Activated T-cell treated with anti-CD3 and anti-CD28 coated beads for 48 hours (primary cell): ENCODE results near the gene EHMT1.
A peak's percentile ranks its signal among the peaks of the same experiment; 100 is the strongest.
"Not testable (repeated sequence)": the region's sequence is repeated elsewhere in the genome, so short reads cannot be mapped to it uniquely, and the experiment has no call there.

Source experiments
- DNase-seq: peaks from one replicate; pipeline ENCODE4 v3.0.0-alpha.2; 2020; ENCODE audit warnings: low read depth

EHMT1 gene

DNA sequence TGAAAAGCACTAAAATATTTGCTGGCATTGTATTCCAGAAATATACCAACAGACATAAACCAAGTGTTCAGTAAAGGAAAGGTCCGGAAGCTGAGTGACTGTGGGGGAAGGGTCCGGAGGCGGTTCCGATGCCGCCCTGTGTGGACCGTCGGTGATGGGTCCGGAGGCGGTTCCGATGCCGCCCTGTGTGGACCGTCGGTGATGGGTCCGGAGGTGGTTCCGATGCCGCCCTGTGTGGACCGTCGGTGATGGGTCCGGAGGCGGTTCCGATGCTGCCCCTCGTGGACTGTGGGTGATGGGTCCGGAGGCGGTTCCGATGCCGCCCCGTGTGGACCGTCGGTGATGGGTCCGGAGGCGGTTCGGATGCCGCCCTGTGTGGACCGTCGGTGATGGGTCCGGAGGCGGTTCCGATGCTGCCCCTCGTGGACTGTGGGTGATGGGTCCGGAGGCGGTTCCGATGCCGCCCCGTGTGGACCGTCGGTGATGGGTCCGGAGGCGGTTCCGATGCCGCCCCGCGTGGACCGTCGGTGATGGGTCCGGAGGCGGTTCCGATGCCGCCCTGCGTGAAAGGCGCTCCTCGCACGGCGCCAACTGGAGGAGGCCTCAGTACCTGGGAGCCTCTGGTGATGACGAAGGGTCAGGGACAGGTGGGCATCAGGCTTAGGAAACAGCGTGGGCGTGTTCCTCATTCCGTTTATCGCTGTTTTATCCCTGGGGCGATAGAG is 191.1 kb downstream of the EHMT1 start:
- not testable (repeated sequence) for DNase-seq

DNA sequence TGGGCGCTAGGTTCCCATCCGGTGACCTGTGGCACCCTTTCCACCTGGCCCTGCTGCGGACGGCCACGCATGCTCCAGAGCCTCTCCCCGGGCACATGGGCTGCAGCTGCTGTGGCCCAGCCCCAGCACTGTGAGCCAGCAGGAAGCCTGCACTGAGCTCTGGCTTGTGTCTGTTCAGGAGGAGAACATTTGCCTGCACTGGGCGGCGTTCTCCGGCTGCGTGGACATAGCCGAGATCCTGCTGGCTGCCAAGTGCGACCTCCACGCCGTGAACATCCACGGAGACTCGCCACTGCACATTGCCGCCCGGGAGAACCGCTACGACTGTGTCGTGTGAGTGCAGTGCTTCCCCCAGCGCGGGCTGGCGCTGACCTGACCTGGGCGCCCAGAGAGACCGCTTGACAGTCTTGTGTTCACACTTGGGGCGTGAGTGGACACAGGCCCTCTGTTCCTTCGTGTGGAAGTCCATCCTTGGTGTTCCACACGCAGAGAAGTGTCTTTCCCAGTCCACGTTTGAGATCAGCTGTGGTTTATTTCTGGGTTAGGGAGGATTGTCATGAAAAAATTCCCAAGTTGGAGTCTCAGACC is 192.6 kb downstream of the EHMT1 start:
- DNase-seq, result no peak

DNA sequence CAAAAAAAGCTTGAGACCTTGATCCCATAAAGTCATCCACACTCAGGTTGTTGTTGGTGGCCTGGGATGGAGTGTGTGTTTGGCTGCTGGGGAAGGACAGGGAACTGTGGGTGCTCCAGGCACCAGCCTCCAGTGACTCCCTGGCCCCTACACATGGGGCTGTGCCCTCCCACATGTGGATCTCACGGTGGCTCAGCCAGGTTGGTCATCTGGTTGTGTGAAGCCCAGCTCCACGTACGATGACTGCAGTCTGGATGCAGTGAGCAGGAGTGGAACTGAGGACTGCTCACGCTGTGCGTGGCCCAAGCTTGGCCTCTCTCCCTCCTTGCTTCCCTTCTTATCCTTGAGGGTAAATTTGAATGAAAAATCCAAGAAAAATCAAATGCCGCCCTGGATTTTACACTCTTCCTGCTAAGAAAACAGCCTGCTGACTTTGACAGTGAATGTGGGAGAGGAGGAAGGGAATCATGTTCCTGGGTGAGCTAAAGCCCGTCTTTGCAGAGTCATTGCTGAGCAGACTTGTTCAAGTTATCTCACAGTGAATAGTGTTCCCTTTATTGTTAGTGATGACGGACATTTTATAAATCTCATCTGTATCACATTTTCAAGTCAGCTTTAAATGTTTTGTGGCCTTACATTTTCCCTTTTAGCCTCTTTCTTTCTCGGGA is 193.7 kb downstream of the EHMT1 start:
- DNase-seq, result no peak

- DNase-seq, result no peak
Observed at GRCh38 chr9:137813167-137813566, 194.4 kb downstream of the EHMT1 start.

DNA sequence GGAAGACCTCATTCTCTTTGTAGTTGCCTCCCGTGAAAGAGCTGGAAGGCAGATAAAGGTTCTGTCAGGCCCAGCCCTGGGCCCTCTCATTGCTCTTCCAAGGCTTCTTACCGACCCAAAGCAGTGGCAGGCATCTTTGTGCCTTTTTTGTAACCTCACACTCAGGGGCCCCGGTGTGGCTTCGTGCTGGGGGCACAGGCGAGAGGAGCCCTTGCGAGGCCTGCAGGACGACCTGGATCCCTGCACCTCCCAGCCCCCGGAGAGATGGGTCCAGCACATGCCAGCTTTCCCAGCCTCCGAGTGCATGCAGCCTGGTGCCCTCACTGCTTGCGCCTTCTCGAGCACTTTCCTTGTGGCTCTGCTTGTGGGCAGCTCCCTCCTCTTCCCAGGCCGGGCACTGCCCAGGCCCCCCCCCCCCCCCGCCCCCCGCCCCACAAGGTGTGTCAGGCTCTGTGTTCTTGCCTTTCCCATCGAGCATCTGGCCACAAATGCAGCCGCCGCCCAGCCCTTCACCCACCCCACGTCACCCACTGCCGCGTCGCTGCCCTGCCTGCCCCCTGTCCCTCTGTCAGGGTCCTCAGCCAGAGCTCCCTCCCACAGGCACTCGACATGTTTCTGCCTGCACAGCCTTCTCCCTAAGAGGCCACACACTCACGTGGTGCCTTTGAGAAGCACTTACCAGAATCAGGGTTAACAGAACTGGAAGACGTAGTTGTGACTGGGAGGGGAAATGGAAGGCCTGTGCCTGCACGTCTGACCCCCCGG is 195.0 kb downstream of the EHMT1 start:
- no peak for DNase-seq

GRCh38 chr9:137814436-137814835 is 195.6 kb downstream of the EHMT1 start:
- DNase-seq, result no peak

DNA sequence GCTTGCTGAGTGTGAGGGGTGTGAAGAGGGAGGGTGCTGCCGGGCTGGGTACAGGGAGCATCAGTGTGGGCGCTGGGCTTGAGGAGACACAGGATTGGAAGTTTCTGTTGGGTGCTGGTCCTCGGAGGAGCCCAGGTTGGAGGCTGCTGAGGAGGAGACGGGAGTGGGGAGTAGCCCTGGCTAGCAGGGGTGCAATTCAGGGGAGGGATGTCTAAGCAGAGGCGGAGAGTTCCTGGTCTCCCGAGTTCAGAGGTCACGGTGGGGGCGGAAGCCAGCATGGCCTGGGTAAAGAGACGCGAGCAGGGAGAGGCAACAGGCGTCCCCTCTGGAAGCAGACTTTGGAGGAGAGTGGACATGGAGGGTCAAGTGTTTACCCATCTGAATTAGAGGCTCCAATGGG is 196.0 kb downstream of the EHMT1 start:
- no peak for DNase-seq

DNA sequence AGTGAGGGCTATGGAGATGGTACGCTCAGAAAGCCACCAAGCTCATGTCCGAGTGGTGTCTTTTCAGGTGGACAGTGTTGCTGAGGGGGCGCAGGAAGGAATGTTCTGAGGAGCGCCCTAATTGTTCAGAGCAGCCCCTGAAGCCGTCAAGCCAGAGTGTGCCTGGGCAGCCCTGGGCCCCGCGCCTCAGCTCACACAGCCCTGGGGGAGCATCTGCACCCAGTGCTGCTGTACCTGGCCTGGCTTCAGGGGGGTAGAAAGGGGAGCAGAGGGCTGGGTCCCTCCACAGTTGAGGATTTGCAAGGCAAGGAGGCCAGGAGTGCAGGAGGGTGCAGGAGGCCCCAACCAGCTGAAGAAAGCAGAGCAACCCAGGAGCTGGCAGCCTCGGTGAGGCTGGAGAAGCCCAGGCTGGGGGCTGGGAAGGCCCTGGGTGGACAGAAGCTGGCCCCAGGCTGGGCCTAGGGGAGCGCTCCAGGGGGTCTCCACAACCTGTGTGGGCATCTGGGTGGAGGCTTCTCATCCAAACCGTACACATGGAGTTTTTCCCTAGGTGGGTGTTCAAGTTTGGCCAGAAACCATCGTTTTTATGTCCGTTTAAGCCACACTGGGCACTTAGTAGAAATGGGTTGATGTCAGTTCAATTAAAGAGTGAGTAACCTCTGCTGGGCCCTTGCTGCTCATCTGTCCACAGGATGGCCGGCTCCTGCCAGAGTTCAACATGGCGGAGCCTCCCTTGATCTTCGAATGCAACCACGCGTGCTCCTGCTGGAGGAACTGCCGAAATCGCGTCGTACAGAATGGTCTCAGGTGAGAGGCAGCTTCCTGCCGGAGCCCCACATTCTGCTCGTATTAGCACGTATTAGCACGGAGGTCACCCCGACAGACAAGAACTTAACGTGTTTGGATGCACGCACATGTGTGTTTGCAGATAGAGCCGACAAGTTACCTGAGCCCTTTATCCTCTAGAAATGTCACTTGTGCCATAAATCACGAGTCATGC is 196.8 kb downstream of the EHMT1 start:
- no peak for DNase-seq

GRCh38 chr9:137816531-137817235 is 197.9 kb downstream of the EHMT1 start:
- DNase-seq, result no peak

GRCh38 chr9:137817236-137818200 is 198.7 kb downstream of the EHMT1 start:
- no peak for DNase-seq

GRCh38 chr9:137818286-137818685 is 199.5 kb downstream of the EHMT1 start:
- no peak for DNase-seq

DNA sequence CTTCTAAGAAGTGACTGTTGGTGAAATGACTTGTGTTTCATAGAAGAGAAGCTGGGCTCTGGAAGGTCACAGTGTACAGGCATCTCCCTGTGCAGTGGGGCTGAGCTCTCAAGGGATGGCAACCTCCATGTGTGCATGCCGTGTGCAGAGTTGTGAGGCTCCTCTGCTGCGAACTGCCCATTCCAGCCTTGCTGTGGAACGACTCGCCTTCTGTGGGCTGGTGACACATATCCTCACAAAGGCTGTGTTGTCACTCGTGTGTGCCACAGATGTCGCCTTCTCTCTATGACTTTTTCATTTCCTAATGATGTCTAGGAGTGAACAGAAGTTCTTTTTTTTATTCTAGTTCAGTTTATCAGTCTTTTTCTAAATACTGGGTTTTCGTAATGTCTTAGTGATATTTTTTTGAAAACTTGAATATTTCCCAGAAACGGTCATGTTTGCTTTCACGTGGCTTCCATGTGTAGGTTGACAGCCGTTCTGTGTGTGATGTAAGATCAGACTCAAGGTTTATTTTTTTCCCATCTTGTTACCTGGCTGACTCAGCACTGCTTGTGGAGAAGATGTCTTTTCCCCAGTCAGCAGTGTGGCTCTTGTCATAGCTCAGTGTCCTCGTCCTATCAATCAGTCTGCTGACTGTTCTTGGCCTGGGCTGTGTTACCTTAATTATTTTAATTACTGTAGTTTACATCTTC is 201.5 kb downstream of the EHMT1 start:
- peak; percentile 11 for DNase-seq

DNA sequence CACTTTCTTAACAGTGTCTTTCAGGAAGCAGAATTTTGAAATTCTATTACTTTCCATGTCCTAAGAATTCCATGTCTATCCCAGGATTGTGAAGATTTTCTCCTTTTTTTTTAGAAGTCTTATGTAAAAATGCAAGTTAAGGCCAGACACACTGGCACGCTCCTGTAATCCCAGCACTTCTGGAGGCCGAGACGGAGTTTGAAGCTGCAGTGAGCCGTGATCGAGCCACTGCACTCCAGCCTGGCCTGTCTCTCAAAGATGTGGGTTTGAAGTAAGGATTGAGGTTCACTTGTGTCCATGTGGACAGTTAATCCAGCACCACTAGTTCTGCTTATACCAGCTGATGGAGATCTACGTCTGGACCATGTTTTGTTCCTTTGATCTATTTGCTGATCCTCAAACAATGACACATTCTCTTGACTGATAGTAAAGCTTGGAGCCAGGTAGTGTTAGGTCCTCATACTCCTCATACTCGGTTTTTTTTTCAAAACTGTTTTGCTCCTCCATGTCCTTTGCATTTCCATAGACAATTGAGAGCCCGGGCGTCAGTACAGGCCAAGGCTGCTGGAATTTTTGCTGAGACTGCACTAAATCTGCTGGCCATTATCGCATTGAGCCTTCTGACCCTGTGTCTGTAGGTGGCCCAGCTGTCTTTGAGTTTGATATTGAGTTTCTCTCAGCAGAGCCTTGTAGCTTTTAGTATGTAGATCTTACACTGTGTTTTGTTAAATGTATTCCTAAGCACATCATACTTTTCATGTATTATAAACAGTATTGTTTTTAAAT is 205.4 kb downstream of the EHMT1 start:
- no peak for DNase-seq

DNA sequence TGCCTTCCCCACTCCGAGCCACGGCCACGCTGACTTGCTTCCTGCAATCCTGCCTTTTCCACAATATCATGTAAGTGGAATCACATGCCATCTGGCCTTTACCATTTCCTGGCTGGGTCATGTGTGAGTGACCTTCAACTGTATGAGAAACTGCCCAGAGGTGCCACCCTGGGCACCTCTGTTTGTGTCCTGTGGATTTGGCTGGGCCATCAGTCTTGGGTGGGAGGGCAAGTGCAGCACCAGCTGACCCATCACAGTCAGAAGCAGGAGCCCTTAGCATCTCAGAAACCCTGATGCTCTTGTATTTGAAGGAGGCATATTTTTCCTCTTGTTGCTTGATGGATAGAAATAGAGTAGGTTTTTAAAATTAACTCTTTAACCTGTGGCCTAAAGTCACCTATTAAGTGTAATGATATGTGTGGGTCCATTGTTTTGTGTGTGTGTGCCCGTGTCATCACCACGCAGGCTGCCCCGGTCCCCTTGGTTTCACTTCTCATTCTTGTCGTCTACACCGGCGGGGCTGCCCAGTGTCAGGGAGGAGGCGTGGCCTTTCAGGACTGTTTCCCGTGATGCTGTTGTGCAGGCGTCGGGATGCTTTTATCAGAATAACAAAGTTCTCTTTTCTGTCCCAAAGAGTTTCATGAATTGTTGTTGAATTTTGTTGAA is 206.7 kb downstream of the EHMT1 start:
- DNase-seq, result no peak

GRCh38 chr9:137827908-137828526 is 209.2 kb downstream of the EHMT1 start:
- no peak for DNase-seq

GRCh38 chr9:137828527-137829259 is 209.9 kb downstream of the EHMT1 start:
- no peak for DNase-seq
